T-helper 17 cell (primary cell): Measurements from ENCODE around the gene SLC6A18. TPM values are rescaled to one million over a fixed set of nuclear protein-coding genes. Genes with fewer than 3 reads are reported as not detected.
"Not testable (repeated sequence)": the region's sequence is repeated elsewhere in the genome, so short reads cannot be mapped to it uniquely, and the experiment has no call there.

Experiments used
- ATAC-seq: fragments of 150-1000 bp; cut with Tn5 transposase; 2 replicates; pipeline ENCODE4 v1.10.0; 2021; ENCODE audit warnings: mild to moderate bottlenecking, moderate library complexity
- DNase-seq, 3 donors: peaks; one replicate each; pipeline versions ENCODE4 v3.0.0 to v3.0.0-alpha.2; 2020 to 2021
- H3K9me3 ChIP-seq: one replicate; pipeline ENCODE4 v1.7.0; 2013; ENCODE audit warnings: low read length, mild to moderate bottlenecking; ENCODE audit not compliant: control insufficient read depth, poor library complexity, severe bottlenecking
- H3K27ac Mint-ChIP-seq: one replicate; pipeline ENCODE4 v1.8.0; 2022; ENCODE audit warnings: mild to moderate bottlenecking, moderate library complexity, mixed read lengths
- H3K27me3 Mint-ChIP-seq: one replicate; pipeline ENCODE4 v1.8.0; 2022; ENCODE audit warnings: mixed read lengths
- H3K36me3 Mint-ChIP-seq: one replicate; pipeline ENCODE4 v1.8.0; 2022; ENCODE audit warnings: low read depth, mixed read lengths
- H3K4me1 Mint-ChIP-seq: one replicate; pipeline ENCODE4 v1.8.0; 2022; ENCODE audit warnings: mild to moderate bottlenecking, mixed read lengths
- H3K4me3 Mint-ChIP-seq: one replicate; pipeline ENCODE4 v1.8.0; 2022; ENCODE audit warnings: mild to moderate bottlenecking, moderate library complexity, mixed read lengths
- total RNA-seq, 4 donors: library from RNA in 2 of 4; stranded (reverse) in 2 of 4; gene quantifications; one replicate each; pipeline ENCODE4 v1.2.3 and lab custom pipeline; 2022 to 2026

SLC6A18 gene
- total RNA-seq, 2 donors from 2014 or later, result not detected

GRCh38 chr5:1280177-1281037 is 55.2 kb downstream of the SLC6A18 start:
- DNase-seq, result no peak
- Mint-ChIP-seq H3K4me1 (peaks cover 6% of the 10 kb centered on the region), H3K27ac (no peak overlapping the region), H3K4me3 (no peak overlapping the region), H3K27me3 (no peaks in the 10 kb centered on the region), H3K36me3 (no peaks in the 10 kb centered on the region)
- H3K9me3 ChIP-seq, result no peaks in the 10 kb centered on the region
- no peak for ATAC-seq

- Mint-ChIP-seq H3K36me3 (no peaks in the 10 kb centered on the region), H3K4me3 (no peak overlapping the region), H3K27ac (peak overlapping the region; percentile 19), H3K4me1 (peaks cover 6% of the 10 kb centered on the region), H3K27me3 (no peaks in the 10 kb centered on the region)
- ATAC-seq (no peak), DNase-seq (no peak)
- H3K9me3 ChIP-seq, result no peaks in the 10 kb centered on the region
Measured at GRCh38 chr5:1281038-1281882, 56.1 kb downstream of the SLC6A18 start.

DNA sequence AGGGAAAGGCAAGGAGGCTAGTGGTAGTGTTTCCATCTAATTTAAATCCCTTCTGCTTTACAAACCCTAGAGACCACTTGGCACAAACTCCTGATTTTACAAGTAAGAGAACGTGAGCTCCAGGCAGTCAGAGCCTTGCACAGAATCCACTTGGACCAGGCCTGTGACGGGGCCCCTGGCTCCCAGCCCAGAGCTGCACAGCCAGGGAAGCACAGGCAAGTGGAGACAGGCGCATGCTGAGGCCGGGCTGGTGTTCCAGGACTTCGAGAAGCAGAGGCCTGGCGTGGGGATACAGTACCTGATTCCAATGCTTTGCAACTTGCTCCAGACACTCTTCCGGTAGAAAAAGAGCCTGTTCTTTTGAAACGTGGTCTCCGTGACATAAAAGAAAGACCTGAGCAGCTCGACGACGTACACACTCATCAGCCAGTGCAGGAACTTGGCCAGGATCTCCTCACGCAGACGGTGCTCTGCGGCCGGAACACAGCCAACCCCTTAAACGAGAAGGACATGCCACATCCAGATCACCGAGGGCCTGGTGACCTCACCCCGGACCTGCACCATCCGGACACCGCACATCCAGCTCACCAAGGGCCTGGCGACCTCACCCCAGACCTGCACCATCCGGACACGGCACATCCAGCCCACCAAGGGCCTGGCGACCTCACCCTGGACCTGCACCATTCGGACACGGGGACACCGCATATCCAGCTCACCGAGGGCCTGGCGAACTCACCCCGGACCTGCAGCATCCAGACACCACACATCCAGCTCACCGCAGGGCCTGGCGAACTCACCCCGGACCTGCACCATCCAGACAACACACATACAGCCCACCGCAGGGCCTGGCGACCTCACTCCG is 57.2 kb downstream of the SLC6A18 start:
- Mint-ChIP-seq H3K36me3 (peaks cover 2% of the 10 kb centered on the region), H3K27me3 (no peaks in the 10 kb centered on the region), H3K27ac (peak overlapping the region; percentile 19), H3K4me3 (no peak overlapping the region), H3K4me1 (peaks cover 6% of the 10 kb centered on the region)
- H3K9me3 ChIP-seq, result no peaks in the 10 kb centered on the region
- ATAC-seq (no peak), DNase-seq (peak in 1 of 3 donors; percentile 5)

DNA sequence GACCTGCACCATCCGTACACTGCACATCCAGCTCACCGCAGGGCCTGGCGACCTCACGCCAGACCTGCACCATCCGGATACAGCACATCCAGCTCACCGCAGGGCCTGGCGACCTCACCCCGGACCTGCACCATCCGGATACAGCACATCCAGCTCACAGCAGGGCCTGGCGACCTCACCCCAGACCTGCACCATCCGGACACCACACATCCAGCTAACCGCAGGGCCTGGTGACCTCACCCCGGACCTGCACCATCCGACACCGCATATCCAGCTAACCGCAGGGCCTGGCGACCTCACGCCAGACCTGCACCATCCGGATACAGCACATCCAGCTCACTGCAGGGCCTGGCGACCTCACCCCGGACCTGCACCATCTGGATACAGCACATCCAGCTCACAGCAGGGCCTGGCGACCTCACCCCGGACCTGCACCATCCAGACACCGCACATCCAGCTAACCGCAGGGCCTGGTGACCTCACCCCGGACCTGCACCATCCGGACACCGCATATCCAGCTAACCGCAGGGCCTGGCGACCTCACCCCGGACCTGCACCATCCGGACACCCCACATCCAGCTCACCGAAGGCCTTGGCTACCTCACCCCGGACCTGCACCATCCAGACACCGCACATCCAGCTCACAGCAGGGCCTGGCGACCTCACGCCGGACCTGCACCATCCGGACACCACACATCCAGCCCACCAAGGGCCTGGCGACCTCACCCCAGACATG is 58.0 kb downstream of the SLC6A18 start:
- H3K9me3 ChIP-seq, H3K4me1 Mint-ChIP-seq, H3K36me3 Mint-ChIP-seq, ATAC-seq, H3K27ac Mint-ChIP-seq, H3K4me3 Mint-ChIP-seq, H3K27me3 Mint-ChIP-seq: not testable (repeated sequence)
- peak in 1 of 3 donors; percentile 2 for DNase-seq

DNA sequence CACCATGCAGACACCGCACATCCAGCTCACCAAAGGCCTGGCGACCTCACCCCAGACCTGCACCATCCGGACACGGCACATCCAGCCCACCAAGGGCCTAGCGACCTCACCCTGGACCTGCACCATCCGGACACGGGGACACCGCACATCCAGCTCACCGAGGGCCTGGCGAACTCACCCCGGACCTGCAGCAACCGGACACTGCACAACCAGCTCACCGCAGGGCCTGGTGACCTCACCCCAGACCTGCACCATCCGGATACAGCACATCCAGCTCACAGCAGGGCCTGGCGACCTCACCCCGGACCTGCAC is 58.5 kb downstream of the SLC6A18 start:
- not testable (repeated sequence) for H3K4me3 Mint-ChIP-seq, ATAC-seq, H3K9me3 ChIP-seq, H3K36me3 Mint-ChIP-seq, H3K4me1 Mint-ChIP-seq, H3K27ac Mint-ChIP-seq, H3K27me3 Mint-ChIP-seq
- DNase-seq, result peak in 1 of 3 donors; percentile 1

DNA sequence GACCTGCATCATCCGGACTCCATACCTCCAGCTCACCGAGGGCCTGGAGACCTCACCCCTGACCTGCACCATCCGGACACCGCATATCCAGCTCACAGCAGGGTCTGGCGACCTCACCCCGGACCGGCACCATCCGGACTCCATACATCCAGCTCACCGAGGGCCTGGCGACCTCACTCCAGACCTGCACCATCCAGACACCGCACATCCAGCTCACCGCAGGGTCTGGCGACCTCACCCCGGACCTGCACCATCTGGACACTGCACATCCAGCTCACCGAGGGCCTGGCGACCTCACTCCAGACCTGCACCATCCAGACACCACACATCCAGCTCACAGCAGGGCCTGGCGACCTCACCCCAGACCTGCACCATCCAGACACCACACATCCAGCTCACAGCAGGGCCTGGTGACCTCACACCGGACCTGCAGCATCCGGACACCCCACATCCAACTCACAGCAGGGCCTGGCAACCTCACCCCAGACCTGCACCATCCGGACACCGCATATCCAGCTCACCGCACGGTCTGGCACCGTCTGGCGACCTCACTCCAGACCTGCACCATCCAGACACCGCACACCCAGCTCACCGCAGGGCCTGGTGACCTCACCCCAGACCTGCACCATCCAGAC is 59.3 kb downstream of the SLC6A18 start:
- ATAC-seq, H3K4me1 Mint-ChIP-seq, H3K4me3 Mint-ChIP-seq, H3K27me3 Mint-ChIP-seq, H3K27ac Mint-ChIP-seq, H3K36me3 Mint-ChIP-seq, H3K9me3 ChIP-seq: not testable (repeated sequence)
- peak in 1 of 3 donors; percentile 4 for DNase-seq

DNA sequence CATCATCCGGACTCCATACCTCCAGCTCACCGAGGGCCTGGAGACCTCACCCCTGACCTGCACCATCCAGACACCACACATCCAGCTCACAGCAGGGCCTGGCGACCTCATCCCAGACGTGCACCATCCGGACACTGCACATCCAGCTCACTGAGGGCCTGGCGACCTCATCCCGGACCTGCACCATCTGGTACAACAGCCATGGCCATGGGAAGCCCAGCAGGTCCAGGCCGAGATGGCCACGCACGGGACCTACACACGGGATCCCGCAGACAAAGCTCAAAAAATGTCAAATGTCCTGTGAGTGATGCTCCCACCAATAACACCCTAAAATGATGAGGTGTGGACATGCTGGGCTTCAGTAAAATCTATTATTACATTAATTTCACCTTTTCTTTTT is 60.0 kb downstream of the SLC6A18 start:
- H3K4me3 Mint-ChIP-seq, result no peak overlapping the region
- DNase-seq (no peak), ATAC-seq (no peak)
- peaks cover 3% of the 10 kb centered on the region for H3K9me3 ChIP-seq
- H3K27ac Mint-ChIP-seq, result no peak overlapping the region
- peaks cover 6% of the 10 kb centered on the region for H3K4me1 Mint-ChIP-seq
- H3K27me3 Mint-ChIP-seq, result no peaks in the 10 kb centered on the region
- peaks cover 2% of the 10 kb centered on the region for H3K36me3 Mint-ChIP-seq

DNA sequence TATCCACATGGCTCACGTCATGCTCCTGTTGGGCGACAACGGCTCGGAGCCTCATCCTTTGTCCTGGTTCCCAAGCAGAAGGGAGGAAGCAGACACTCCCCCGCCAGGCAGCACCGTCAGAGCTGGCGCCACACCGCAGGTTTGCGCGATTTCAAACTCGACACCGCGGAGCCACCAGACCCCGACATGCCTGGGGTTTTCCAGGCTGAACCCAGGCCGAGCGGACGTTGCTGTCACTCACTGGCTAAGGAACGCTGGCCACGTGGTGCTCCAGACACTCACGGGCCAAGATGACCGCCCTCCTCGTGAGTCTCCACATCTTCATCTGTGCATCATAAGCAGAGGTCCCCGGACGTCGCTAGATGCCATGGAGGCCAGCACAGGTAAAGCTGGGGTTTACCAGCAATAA is 60.7 kb downstream of the SLC6A18 start:
- Mint-ChIP-seq H3K36me3 (peaks cover 2% of the 10 kb centered on the region), H3K27ac (no peak overlapping the region), H3K27me3 (no peaks in the 10 kb centered on the region), H3K4me3 (no peak overlapping the region), H3K4me1 (peaks cover 6% of the 10 kb centered on the region)
- DNase-seq (no peak), ATAC-seq (no peak)
- peaks cover 3% of the 10 kb centered on the region for H3K9me3 ChIP-seq

DNA sequence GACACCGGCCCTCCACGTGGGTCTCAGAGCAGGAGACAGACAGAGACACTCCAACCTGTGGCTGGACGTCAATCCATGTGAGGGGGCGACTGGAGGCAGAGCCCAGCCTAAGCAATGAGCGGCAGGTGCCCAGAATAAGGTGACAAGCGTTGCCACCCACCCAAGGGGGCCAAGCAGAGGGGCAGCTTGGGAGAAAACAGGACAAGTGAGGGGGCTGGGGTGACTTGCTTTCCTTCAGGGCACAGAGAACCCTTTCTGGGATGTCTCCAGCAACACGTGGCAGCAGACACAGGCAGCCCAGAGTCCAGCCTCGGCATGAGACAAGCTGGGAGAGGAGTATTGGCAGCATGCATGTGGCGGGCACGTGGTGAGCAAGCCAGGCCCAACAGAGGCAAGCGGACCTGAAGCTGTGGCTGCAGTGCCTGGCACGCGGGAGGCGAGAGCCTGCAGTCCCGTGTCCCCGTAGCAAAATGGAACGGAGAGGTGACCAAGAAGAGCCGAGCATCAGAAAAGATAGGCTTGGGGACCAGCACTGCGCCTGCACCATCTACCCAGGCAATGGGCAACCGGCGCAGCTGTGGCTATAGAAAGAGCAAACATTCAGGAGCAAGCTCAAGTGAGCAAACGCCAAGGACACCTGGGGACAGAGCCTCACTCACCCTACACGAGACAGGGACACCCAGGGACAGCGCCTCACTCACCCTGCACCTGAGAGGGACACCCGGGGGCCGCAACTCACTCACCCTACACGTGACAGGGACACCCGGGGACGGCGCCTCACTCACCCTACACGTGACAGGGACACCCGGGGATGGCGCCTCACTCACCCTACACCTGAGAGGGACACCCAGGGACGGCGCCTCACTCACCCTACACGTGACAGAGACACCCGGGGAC is 63.5 kb downstream of the SLC6A18 start:
- DNase-seq, result no peak
- peaks cover 2% of the 10 kb centered on the region for H3K36me3 Mint-ChIP-seq
- H3K4me3 Mint-ChIP-seq, result peak overlapping the region; percentile 34
- peaks cover 3% of the 10 kb centered on the region for H3K9me3 ChIP-seq
- H3K27ac Mint-ChIP-seq, result no peak overlapping the region
- ATAC-seq, result no peak
- no peaks in the 10 kb centered on the region for H3K27me3 Mint-ChIP-seq
- H3K4me1 Mint-ChIP-seq, result peaks cover 4% of the 10 kb centered on the region

- not testable (repeated sequence) for H3K9me3 ChIP-seq, H3K27me3 Mint-ChIP-seq, H3K36me3 Mint-ChIP-seq, H3K27ac Mint-ChIP-seq, H3K4me1 Mint-ChIP-seq, ATAC-seq, DNase-seq, H3K4me3 Mint-ChIP-seq
Measured at GRCh38 chr5:1289559-1289958, 64.4 kb downstream of the SLC6A18 start.

DNA sequence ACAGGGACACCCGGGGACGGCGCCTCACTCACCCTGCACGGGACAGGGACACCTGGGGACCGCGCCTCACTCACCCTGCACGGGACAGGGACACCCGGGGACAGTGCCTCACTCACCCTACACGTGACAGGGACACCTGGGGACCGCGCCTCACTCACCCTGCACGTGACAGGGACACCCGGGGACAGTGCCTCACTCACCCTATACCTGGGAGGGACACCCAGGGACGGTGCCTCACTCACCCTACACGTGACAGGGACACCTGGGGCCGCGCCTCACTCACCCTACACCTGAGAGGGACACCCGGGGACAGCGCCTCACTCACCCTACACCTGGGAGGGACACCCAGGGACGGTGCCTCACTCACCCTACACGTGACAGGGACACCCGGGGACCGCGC is 65.8 kb downstream of the SLC6A18 start:
- H3K4me3 Mint-ChIP-seq, DNase-seq: not testable (repeated sequence)

More for the DNA sequence above, 65.8 kb downstream of the SLC6A18 start:
- H3K36me3 Mint-ChIP-seq, H3K9me3 ChIP-seq, H3K27me3 Mint-ChIP-seq, ATAC-seq, H3K4me1 Mint-ChIP-seq, H3K27ac Mint-ChIP-seq: not testable (repeated sequence)
